AG10803 (cell line): ENCODE data around the gene CNTD1.

Experiments
- DNase-seq: peaks from one replicate; pipeline ENCODE4 v3.0.0; 2010; ENCODE audit warnings: low read depth
- H3K4me3 ChIP-seq: 2 replicates; pipeline ENCODE4 v1.5.1; 2011; ENCODE audit warnings: mild to moderate bottlenecking, low read length, control low read depth
- CTCF ChIP-seq: conservative IDR thresholded peaks from 2 replicates; pipeline ENCODE4 v1.5.1; 2011; ENCODE audit warnings: mild to moderate bottlenecking, low read length, control low read depth, inconsistent platforms

CNTD1 gene

GRCh38 chr17:42784811-42785592, 13.7 kb upstream of the CNTD1 start:
- no peak for DNase-seq
- H3K4me3 ChIP-seq = no peak overlapping the region
- TF ChIP-seq CTCF = no peak

GRCh38 chr17:42787266-42787665, 11.4 kb upstream of the CNTD1 start:
- no peak overlapping the region for H3K4me3 ChIP-seq
- TF ChIP-seq CTCF = no peak

GRCh38 chr17:42791948-42792347, 6.7 kb upstream of the CNTD1 start:
- no peak overlapping the region for H3K4me3 ChIP-seq
- no peak for DNase-seq
- no peak for TF ChIP-seq CTCF

More at GRCh38 chr17:42787266-42787665, 11.4 kb upstream of the CNTD1 start:
- no peak for DNase-seq

- no peak for TF ChIP-seq CTCF
- DNase-seq = no peak
- no peak overlapping the region for H3K4me3 ChIP-seq
Observed at GRCh38 chr17:42792545-42792944, 6.1 kb upstream of the CNTD1 start.

GRCh38 chr17:42795061-42795460, 3.6 kb upstream of the CNTD1 start:
- DNase-seq = no peak
- TF ChIP-seq CTCF = no peak
- no peak overlapping the region for H3K4me3 ChIP-seq

GRCh38 chr17:42795465-42795864, 3.2 kb upstream of the CNTD1 start:
- DNase-seq = no peak
- TF ChIP-seq CTCF = no peak
- no peak overlapping the region for H3K4me3 ChIP-seq

GRCh38 chr17:42796066-42796758, 2.4 kb upstream of the CNTD1 start:
- TF ChIP-seq CTCF = no peak
- no peak for DNase-seq
- no peak overlapping the region for H3K4me3 ChIP-seq
